Stimulated activated CD8-positive, alpha-beta memory T cell treated with anti-CD3 and anti-CD28 coated beads, Interleukin-7, amount 100 ng/mL, for 48 hours (primary cell): ENCODE results near the gene ESYT1.
A peak's percentile ranks its signal among the peaks of the same experiment; 100 is the strongest.
"Not testable (repeated sequence)": the region's sequence is repeated elsewhere in the genome, so short reads cannot be mapped to it uniquely, and the experiment has no call there.

Source experiments
- DNase-seq, 2 donors: peaks; one replicate each; pipeline ENCODE4 v3.0.0-alpha.2; 2020; ENCODE audit warnings: low read depth in 1 of 2; ENCODE audit errors: extremely low read depth in 1 of 2

ESYT1 gene

GRCh38 chr12:56154246-56154771 is 26.2 kb downstream of the ESYT1 start:
- DNase-seq, result no peak

- DNase-seq, result no peak
These were observed 26.8 kb downstream of the ESYT1 start for GRCh38 chr12:56154818-56155217.

GRCh38 chr12:56155256-56155845 is 27.3 kb downstream of the ESYT1 start:
- DNase-seq, result no peak

DNA sequence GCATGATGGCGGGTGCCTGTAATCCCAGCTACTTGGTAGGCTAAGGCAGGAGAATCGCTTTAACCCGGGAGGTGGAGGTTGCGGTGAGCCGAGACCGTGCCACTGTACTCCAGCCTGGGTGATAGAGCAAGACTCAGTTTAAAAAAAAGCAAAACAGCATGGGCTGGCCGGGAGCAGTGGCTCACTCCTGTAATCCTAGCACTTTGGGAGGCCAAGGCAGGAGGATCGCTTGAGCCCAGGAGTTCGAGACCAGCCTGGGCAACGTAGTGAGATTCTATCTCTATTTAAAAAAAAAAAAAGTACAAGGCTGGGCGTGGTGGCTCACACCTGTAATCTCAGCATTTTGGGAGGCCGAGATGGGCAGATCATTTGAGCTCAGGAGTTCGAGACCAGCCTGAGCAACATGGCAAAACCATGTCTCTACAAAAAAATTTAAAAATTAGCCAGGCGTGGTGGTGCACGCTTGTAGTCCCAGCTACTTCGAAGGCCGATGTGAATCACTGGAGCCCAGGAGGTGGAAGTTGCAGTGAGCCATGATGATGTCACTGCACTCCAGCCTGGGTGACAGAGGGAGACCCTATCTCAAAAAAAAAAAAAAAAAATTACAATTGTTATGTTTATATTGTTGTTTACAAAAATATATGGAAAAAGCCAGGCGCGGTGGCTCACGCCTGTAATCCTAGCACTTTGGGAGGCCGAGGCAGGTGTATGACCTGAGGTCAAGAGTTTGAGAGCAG is 28.6 kb downstream of the ESYT1 start:
- DNase-seq, result not testable (repeated sequence)

DNA sequence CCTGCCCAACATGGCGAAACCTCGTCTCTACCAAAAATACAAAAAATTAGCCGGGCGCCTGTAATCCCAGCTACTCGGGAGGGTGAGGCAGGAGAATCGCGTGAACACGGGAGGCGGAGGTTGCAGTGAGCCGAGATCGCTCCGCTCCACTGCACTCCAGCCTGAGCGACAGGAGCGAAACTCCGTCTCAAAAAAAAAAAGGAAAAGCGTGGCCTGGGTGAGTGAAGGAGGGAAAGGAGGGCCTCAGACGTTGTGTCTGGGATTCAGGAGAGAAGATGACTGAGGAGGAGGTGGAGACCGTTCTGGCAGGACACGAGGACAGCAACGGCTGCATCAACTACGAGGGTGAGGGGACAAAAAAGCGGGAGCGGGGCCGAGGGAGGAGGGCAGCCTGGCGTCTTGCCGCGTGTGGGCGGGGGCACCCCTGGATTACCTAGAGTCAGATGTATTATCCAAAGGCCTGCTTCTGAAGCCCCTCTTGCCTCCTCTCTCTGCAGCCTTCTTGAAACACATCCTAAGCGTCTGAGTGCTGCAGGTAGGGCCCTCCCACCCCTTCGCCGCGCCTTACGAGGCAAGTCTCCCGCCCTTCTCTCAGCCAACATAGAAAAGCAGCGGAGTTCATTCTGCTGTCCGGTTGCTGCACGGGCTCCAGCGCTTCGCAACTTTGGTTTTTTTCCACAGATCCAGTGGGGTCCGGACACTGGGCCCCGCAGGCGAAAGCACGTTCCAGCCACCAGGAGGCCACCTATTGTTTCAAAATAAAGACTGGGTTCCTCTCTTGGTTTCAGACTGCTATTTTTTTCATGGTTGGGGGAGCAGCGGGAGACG is 29.3 kb downstream of the ESYT1 start:
- DNase-seq, result peak in 1 of 2 donors; percentile 47

DNA sequence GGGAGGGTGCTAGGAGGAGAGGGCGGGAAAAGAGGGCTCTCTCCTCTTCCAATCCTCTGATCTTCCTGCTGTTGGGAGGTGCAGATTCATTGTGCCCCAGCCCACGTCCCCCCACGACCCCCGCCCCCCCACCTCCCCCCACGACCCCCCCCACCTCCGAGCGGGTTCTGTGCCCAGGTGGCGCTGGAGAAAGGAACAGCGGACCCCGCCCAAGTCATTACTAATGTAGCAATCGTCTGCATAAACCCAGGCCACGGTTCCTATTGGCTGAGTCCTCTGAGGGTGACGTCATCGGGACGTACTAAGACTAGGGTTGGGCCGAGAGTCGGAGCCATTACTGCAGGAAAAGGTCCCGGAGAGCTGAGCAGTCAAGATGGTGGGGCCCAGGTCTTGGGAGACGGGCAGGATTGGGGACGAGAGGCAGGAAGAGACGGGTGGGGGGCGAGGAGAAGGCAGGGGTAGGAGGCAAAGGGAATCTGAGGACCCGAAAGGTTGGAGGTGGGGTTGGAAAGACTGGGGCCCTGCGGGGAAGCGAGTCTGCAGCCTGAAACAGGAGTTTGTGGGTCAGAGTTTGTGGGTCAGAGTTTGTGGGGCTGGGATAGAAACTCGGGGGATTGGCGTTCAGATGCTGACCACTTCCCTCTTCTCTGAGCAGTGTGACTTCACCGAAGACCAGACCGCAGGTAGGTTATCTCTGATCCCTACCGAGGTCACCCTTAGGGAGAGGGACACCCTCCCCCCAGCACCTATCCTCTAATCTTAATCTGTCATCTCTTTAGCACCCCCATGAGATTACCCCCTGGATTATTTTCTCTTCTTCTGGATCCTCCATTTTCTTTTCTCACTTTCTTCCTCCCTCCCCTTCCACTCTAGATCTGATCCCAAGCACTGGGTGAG is 30.2 kb downstream of the ESYT1 start, which contains the start of gene MYL6:
MYL6 (plus strand) TSS at position 331 of the 897 bp plus-strand sequence; CDS start at position 374, 43 bp downstream.
- peak; percentile 76 to 93 for DNase-seq

DNA sequence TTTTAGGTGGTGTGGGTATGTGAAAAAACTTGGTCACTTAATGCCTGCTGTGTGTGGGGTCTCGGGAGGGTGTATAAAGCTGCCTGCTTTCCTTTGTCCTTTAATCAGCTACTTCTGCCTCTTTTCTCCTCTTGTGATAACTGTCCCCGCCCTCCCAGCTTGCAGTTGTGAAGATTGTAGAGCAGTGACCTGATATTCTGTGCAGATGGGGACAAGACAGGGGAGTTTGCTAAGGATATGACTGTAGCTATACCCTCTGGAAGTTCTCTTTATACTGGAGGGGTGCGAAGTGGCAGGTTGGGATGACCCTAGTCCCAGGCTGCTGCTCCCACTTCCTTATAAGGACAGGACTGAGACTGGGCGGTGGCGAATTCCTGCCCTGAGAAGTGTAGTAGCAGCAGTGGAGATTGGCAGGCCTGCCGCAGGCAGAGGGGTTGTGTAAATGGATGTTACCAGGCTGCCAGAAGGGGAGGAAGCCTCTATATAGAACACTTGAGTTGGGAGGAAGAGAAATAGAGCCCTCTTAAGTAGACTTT is 30.9 kb downstream of the ESYT1 start:
- no peak for DNase-seq

DNA sequence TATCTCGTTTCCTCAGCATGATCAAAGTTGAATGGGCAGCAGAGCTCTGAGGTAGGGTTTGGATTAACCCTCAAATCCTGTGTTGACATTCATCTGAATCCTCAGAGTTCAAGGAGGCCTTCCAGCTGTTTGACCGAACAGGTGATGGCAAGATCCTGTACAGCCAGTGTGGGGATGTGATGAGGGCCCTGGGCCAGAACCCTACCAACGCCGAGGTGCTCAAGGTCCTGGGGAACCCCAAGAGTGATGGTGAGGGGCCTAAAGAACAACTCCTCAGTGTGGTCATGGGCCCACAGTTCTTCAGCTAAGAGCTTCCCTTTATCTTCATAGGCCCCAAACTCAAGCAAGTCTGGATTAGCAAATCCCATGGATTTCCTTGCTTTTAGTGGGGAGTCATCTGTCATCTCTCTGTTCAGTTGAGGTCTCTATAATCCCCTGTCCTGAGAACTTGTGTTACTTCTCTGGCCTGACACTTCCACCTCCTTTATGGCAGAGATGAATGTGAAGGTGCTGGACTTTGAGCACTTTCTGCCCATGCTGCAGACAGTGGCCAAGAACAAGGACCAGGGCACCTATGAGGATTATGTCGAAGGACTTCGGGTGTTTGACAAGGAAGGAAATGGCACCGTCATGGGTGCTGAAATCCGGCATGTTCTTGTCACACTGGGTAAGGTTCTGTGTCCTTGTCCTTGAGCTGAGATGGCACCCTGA is 31.6 kb downstream of the ESYT1 start:
- DNase-seq, result no peak

- DNase-seq, result peak in 1 of 2 donors; percentile 44
These were observed 32.2 kb downstream of the ESYT1 start for GRCh38 chr12:56160193-56160763.

DNA sequence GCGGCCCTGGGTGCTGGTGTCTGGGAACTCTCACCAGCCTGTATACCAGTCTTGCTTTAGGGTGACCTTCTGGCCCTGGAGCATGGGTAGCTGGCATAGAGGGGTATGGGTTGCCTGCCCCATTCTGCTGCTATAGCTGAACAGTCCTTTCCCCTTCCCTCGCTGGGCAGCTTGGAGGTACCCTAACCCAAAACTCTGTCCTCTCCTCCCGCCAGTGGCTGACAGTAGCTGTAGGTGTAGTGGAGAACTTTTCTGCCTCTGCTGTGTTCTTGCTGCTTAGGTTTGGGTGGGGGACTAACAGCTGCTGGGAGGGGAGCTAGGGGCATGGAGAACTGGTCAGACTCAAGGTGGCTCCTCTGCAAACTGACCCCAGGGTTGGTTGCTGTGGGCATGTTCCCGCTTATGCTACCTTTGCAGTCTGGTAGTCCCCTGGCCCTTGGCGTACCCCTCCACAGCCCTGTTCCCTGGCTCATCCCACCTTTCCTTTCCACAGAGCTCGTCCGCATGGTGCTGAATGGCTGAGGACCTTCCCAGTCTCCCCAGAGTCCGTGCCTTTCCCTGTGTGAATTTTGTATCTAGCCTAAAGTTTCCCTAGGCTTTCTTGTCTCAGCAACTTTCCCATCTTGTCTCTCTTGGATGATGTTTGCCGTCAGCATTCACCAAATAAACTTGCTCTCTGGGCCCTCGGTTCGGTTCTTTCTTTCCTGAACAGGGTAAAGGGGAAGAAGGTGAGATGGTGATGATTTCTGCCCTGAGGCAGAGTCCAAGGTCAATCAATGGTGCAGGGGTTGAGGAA is 33.0 kb downstream of the ESYT1 start:
- no peak for DNase-seq

- no peak for DNase-seq
These were observed 33.8 kb downstream of the ESYT1 start for GRCh38 chr12:56161690-56162351.

DNA sequence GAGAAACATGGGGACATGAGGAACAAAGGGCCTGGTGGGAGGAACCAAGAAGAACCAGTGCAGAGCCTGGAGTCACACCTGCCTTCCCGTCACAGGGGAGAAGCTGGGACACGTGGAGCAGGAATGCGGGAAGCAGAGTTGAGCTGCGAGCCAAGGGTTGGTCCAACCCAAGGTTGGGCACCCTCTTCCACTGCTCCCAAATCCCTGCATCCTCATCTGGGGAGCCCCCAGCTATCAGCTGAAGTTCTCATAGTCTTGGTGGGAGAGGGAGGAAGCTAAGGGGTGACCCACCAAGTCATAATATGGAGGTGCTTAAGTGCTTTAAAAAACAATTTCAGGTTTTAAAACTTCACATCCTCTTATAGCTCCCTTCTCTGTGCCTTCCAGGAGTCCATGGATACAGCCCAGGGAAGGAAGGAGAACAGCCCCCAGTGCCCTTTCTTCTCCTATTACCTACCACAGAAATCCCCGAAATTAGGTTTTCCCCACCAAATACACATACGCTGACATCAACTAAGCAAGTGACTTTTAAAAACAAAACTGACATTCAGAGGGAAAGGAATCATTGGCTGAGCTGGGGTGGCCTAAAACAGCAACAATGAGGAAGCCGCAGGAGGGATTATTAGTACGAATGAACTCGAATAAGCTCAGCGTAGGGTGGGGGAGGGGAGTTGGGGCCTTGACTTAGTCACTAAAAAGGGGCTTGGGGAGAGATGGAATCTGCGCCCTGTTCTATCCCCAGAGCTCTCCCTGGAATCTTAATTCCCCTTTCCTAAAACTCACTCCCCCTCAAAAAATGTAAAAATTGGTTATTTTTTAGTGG is 34.6 kb downstream of the ESYT1 start:
- DNase-seq, result no peak

- no peak for DNase-seq
These were observed 35.7 kb downstream of the ESYT1 start for GRCh38 chr12:56163533-56164344.

DNA sequence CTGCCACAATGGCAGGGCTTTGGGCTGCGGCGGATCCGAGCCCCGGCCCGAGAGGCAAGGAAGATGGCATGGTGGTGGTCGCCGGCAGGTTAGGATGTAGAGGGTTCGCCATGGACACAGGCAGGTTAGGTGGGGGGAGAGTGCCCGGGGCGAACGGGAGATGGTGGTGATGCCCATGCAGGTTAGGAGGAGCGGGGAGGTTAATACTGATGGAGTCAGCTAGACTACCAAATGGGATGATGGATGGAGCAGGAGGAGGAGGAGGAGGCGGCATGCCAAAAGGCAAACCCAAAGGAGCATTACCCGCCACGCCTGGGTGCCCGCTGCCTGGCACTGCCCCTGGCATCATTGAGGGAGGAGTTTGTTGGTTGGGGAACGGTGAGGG is 36.3 kb downstream of the ESYT1 start:
- DNase-seq, result no peak

GRCh38 chr12:56165369-56165768 is 37.3 kb downstream of the ESYT1 start:
- no peak for DNase-seq

DNA sequence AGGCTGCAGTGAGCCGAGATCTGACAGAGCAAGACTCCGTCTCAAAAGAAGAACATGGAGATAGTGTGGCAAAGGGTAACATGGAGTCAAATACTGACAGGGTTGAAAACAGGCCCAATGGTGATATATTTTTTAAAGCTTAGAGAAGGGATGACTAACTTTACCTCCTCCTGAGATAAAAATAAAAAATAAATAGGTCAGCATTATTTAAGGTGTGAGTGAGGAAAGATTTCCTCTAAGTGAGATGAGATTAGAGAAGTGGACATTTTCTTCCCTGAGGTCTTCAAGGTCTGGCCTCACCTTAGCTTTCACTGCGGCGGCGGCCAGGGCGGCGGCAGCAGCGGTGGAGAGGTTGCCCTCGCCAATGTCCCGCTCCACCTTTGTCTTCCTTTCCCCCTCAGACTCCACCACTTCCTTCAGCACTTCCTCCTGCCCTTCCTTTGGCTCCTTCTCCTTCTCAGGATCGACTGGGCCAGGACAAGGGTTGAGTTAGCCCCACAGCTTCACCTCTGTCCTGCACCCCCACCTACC is 41.2 kb downstream of the ESYT1 start:
- DNase-seq, result no peak
